GM21360 (cell line): ENCODE measurements around the gene PLEKHM2.

Experiments
- ATAC-seq: cut with Tn5 transposase; IDR thresholded peaks from one replicate; pipeline ENCODE4 v1.9.1; 2021; ENCODE audit warnings: mild to moderate bottlenecking, moderate library complexity; ENCODE audit not compliant: unreplicated experiment

Gene PLEKHM2

DNA sequence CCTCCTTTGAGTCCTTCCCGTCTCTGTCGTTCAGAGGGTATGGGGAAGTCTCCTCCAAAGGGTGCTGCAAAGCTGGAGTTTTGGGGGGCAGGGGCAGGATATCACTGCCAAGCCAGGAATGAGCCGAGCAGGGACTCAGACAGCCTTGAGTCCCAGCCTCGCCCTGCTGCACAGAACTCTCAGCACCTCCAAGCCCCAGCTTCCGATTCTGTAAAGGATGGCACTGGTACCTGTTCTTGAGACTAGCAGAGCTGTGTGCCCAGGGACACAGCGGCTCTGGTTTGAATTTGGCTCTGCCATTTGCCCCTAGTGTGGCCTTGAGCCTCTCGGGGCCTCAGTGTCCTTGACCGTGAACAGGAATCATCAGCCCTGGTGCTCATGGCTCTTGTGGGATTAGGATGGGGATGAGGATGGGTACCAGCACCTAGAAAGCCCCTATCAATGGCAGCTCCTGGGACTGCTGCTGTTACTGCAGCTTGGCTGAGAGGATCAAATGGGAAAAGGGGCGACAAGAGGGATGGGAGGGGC, 73.0 kb downstream of the PLEKHM2 start:
- ATAC-seq = no peak

GRCh38 chr1:15757575-15758342, 73.6 kb downstream of the PLEKHM2 start:
- ATAC-seq = no peak

DNA sequence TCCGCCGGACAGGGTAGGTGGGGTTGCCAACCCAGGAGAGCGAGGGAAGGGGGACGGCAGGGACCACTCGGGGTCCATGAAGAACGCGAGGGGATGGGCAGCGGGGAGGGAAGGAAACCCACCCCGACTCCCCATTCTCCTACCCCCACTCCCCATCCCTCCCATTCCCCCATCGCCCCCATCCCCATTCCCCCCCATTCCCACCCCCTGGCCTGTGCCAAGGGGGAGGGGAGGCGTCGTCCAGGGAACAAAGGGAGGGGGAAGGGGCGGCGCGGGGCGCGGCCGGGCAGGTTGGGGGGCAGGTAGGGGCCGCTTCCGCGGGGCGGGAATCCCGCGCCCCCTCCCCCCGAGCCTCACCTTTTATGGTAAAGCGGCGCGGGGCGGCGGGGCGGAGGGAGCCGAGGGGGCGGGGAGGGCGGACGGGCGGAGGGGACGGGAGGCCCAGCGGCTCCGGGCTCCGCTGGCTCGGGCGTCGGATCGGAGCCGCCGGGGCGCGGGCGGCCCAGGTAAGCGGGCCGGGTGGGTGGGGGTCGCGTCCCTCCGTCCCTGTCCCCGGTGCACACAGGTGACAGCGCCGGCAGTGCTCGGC, 74.3 kb downstream of the PLEKHM2 start, which contains the start of gene FBLIM1:
Gene FBLIM1, plus strand, starts transcription at position 453 of the 589 bp plus-strand sequence. CDS start 6,189 bp downstream, outside the sequence.
- ATAC-seq = no peak

GRCh38 chr1:15758953-15759661, 75.0 kb downstream of the PLEKHM2 start:
- ATAC-seq = no peak

DNA sequence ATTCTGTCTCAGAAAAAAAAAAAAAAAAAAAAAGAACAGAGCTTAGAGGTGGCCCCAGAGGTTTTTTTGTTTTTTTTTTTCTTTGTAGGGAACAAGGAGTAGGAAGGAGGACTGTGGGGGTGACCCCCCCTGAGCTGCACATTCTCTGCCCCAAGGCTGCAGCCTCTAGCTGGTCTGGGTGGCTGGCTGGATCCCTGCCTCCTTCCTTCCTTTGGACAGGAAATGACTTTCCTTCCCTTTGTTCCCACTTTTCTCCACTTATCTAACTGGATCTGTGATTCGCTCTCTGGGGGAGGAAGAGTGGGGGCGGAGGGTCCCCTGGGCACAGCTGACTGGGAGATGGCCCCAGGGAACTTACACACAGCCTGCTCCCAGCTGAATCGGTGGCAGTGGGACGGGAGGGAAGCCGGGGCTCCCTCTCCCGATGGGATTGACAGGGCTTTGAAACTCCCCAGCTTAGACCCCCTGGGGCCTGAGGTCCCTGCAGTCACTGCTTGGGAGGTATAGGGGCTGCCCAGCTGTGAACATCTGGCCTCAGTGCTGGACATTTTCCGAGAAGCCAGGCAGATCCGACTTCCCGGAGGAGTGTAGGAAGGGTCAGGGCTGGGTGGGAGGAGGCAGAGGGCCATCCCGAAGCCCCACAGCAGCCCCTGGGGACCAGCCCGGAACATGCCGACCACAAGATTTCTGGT, 76.5 kb downstream of the PLEKHM2 start:
- no peak for ATAC-seq

GRCh38 chr1:15761366-15762128, 77.4 kb downstream of the PLEKHM2 start:
- no peak for ATAC-seq

DNA sequence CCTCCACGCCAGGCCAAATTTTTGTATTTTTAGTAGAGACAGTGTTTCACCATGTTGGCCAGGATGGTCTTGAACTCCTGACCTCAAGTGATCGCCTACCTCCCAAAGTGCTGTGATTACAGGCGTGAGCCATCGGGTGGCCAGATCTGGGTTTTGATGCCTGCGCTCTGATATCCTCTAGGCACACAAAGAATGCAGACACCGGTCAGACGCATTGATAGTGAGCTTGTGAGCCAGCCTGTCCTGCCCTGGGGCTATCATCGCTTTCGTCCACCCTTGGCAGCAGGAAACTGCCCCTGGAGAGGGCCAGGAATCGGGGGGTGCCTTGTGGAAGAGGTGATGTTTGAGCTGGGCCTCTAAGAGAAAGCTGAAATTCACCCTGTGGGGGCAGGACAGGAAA, 78.4 kb downstream of the PLEKHM2 start:
- no peak for ATAC-seq

- ATAC-seq = no peak
Measured at GRCh38 chr1:15764269-15764764, 80.2 kb downstream of the PLEKHM2 start.

DNA sequence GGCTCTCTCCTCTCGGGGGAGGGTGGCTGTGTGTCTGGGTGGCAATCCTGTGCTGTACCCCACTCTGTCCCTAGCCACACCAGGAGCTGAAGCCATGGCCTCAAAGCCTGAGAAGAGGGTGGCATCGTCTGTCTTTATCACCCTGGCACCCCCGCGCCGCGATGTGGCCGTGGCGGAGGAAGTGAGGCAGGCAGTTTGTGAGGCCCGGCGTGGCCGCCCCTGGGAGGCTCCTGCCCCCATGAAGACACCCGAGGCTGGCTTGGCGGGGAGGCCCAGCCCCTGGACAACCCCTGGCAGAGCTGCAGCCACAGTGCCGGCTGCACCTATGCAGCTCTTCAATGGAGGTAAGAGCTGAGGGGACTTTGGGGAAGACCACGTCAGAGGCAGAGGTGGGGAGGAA, 80.8 kb downstream of the PLEKHM2 start:
- ATAC-seq = no peak

DNA sequence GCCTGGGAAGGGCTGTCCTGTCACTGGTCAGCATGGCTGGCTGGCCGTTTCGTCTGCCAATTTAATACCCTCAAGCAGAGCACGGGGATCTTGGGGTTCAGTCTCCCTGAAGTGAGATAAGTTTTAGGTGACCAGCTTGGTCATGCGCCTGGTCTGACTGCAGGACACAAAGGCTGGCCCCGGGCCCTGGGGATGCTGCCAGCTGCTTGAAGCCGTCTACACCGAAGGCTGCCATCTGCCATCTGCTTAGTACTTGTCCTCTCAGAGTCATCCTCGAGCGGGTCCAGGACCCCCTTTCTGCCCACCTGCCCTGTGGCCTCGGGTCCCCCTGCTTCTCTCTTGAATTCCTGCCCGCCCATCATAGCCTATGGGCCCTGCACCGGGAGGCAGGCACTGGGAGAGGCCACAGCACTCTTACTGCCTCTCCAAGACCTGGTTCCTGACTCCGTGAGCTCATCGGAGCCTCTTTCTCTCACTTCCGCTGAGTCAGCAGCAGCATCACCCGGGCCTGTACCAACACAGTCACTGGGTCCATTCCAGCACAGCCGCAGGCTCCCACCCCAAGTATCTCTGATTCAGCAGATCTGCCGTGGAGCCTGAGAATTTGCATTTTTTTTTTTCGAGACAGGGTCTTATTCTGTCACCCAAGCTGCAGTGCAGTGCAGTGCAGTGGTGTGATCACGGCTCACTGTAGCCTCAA, 81.5 kb downstream of the PLEKHM2 start:
- ATAC-seq = no peak

GRCh38 chr1:15767941-15768340, 83.8 kb downstream of the PLEKHM2 start:
- no peak for ATAC-seq

DNA sequence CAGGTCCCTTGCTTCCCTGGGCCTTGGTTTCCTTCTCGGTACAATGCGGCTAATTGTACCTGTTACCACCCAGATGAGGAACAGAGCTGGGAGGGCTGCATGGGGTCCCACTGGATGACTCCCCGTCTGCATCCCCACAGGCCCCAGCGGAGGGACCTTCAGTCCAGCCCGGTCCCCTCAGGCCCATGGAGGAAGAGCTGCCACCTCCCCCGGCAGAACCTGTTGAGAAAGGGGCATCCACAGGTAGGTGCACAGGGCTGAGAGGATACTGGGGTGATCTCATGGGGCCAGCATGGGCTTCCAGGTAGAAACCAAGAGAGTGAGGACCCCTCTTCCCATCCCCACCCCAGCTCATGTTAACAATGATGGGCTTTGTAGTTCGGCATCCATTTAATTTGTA, 84.3 kb downstream of the PLEKHM2 start:
- no peak for ATAC-seq

DNA sequence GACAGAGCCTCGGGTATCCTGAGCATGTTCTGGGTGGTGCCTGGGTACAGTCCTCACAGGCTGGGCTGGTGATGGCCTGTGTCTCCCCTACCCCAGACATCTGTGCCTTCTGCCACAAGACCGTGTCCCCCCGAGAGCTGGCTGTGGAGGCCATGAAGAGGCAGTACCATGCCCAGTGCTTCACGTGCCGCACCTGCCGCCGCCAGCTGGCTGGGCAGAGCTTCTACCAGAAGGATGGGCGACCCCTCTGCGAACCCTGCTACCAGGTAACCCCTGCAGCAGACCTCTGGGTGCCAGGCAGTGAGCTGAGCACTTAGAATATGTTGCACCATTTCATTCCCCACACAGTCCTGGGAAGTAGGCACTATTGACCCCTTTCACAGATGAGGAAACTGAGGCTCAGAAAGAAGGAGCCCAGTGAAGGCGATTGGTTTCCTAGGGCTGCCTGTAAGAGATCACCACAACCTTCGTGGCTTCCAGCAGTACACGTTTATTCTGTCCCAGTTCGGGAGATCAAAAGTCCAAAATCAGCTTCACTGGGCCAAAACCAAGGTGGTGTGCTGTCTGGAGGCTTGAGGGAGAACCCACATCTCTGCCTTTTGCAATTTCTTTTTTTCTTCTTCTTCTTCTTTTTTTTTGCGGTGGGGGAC, 86.3 kb downstream of the PLEKHM2 start:
- ATAC-seq = no peak

DNA sequence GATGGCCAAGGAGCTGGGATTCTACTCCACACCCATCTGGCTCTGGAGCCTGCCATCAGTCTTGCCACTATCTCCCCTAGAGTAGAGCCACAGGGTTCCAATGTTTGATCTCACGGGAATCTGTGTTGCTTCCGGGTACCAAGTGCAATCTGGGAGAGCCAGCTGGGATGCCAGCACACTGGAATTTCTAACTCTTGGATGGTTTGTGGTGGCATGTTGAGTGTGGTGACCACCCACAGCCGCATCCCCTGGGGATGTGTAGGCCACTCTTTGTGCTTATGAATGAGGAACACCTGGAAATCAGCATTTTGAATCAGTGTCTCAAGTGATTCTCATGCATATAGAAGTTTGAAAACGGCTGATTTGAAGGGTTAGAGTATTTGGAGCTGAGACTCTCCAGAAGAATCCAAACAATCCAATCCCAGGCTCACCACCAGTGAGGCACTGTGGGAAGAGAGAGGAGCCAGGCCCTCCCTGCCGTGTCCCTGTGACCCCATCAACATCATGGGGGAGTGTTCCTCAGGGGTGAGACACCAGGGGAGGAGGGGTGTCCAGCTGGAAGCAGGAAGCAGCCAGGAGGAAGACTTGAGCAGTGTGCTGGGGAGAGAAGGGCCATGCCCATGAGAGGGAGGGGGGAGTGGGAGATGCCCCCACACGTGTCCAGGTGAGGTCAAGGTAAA, 87.9 kb downstream of the PLEKHM2 start:
- ATAC-seq = no peak

DNA sequence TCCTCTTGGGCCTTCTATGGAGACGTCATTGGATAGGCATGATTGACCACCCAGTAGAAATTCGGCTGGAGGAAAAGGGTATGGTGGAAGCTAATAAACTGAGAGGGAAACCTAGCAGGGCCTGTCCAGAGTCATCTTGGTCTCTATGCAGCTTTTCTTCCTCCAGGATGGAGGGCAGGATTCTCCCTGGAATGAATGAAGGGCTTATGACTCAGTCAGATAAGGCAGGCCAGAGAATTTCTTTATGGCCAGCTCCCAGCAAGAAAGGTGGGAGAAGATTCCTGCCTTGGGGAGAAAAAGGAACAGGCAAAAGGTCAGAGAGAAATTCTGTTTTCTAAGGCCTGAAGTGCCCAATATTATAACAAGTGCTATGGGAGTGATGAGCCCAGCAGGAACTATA, 91.6 kb downstream of the PLEKHM2 start:
- no peak for ATAC-seq

DNA sequence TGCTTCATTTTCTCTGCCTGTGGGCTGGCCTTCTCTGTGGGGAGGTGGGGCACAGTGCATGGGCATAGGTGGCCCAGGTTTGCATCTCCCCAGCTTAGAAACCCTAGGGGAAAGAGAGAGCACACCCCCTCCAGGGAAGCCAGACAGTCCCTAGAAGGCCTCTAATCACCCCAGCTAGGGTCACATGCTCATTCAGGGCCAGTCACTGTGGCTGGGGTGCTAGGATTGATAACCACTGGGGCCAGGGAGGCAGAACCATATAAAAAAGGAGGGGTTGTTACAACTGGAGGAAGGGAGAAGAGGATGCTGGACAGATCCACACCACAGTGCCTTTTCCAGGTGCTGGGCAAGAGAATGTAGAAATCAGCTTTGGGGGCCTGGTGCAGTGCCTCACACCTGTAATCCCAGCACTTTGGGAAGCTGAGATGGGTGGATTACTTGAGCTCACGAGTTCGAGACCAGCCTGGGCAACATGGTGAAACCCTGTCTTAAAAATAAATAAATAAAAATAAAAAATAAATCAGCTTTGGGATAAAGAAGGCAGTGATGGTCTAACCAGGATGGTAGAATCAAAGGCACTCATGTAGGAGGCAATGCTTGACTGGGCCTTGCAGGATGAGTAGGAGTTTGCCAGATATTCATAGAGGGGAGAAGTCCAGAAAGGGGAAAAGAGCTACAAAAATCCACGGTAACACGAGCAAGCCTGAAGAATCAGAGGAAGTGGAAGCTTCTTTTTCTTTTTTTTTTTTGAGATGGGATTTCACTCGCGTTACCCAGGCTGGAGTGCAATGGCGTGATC, 94.0 kb downstream of the PLEKHM2 start:
- no peak for ATAC-seq
